GM21737 (cell line): ENCODE data around the gene RABL6.
"Not testable (repeated sequence)": the region's sequence is repeated elsewhere in the genome, so short reads cannot be mapped to it uniquely, and the experiment has no call there.

ENCODE experiments used
- ATAC-seq: cut with Tn5 transposase; IDR thresholded peaks from one replicate; pipeline ENCODE4 v1.9.1; 2021; ENCODE audit warnings: mild to moderate bottlenecking, moderate library complexity; ENCODE audit not compliant: unreplicated experiment

RABL6 gene

GRCh38 chr9:136855461-136856078 is 47.8 kb downstream of the RABL6 start:
- no peak for ATAC-seq

GRCh38 chr9:136856079-136856476 is 48.3 kb downstream of the RABL6 start:
- ATAC-seq, result no peak

- ATAC-seq, result no peak
Measured at GRCh38 chr9:136856541-136857141, 48.9 kb downstream of the RABL6 start.

GRCh38 chr9:136857166-136857565 is 49.4 kb downstream of the RABL6 start:
- ATAC-seq, result no peak

GRCh38 chr9:136857581-136858412 is 50.0 kb downstream of the RABL6 start:
- no peak for ATAC-seq

GRCh38 chr9:136858452-136858843 is 50.7 kb downstream of the RABL6 start:
- no peak for ATAC-seq

- ATAC-seq, result no peak
Measured at GRCh38 chr9:136858844-136859757, 51.4 kb downstream of the RABL6 start.

GRCh38 chr9:136860529-136860928 is 52.8 kb downstream of the RABL6 start:
- ATAC-seq, result no peak

GRCh38 chr9:136860933-136861873 is 53.5 kb downstream of the RABL6 start:
- ATAC-seq, result no peak

GRCh38 chr9:136861874-136862457 is 54.2 kb downstream of the RABL6 start:
- no peak for ATAC-seq

GRCh38 chr9:136862849-136863622 is 55.3 kb downstream of the RABL6 start:
- ATAC-seq, result no peak

- ATAC-seq, result no peak
Measured at GRCh38 chr9:136863623-136864273, 56.0 kb downstream of the RABL6 start.

GRCh38 chr9:136865041-136865767 is 57.5 kb downstream of the RABL6 start:
- no peak for ATAC-seq

GRCh38 chr9:136865768-136866103 is 58.0 kb downstream of the RABL6 start:
- no peak for ATAC-seq

GRCh38 chr9:136866898-136867421 is 59.2 kb downstream of the RABL6 start:
- not testable (repeated sequence) for ATAC-seq

GRCh38 chr9:136867480-136867879 is 59.7 kb downstream of the RABL6 start:
- ATAC-seq, result no peak

GRCh38 chr9:136867917-136868316 is 60.2 kb downstream of the RABL6 start:
- ATAC-seq, result no peak
